GM19468 (cell line): Measurements from ENCODE around the gene HAGHL.
"Not testable (repeated sequence)": the region's sequence is repeated elsewhere in the genome, so short reads cannot be mapped to it uniquely, and the experiment has no call there.

Experiments
- ATAC-seq: cut with Tn5 transposase; IDR thresholded peaks from one replicate; pipeline ENCODE4 v1.9.1; 2021; ENCODE audit warnings: mild to moderate bottlenecking, moderate library complexity, moderate number of reproducible peaks; ENCODE audit not compliant: unreplicated experiment; ENCODE audit errors: extremely low read depth

The HAGHL gene

DNA sequence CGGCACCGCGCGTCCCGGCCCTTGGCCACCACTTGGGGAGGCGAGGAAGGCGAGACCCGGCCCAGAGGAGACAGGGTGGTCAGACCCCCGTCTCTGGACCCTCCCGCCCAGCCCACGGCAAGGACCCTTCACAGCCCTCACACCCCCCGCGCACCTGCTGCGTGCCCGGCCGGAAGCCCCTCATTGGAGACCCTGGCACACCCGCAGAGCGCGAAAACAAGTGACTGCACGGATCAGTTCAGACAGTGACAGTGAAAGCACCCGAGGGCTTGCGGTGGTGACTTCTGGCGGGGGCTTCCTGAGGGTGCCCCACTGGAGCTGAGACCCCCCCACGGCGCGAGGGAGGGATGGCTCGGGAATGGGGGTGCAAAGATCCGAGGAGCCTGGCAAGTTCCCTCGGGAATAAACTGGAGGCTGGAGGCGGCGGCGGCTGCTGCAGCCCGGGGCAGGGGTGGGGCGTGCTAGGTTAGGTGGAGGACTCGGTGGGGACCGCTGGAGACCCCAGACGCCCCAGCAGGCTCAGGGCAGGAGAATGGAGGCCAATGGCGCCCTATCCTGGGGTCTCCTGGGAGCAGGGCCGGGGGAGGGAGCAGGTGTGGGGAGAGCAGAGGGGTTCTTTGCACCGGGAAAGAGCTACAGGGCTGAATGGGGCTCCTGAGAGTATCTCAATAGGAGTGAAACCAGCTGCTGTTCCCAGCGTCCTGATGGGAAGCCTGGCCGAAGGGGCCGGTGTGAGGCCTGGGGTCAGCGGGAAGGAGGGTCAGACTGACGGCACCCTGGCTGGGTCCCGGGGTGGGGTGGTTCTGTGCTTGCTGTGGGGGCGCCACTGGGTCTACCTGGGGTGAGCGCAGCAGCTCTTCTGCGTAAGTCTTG is 20.5 kb upstream of the HAGHL start:
- no peak for ATAC-seq

- ATAC-seq = no peak
Measured at GRCh38 chr16:707062-707538, 19.8 kb upstream of the HAGHL start.

DNA sequence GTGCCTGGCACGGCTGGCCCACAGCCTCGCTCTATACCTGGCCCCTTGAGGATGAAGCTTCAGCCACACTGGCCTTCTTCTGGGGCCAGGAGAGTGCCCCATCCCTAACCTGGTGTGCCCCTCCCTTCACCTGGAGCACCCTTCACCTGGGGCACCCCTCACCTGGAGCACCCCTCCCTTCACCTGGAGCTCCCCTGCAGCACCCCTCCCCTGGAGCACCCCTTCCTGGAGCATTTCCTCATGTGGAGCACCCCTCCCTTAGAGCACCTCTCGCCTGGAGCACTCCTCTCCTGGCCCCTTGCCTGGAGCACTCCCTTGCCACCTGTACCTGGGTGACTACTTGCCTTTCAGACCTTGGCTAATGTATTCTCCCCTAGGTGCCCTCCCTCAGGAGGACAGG is 18.9 kb upstream of the HAGHL start:
- no peak for ATAC-seq

- ATAC-seq = no peak
Measured at GRCh38 chr16:708959-709358, 17.9 kb upstream of the HAGHL start.

- ATAC-seq = no peak
Measured at GRCh38 chr16:709566-710499, 17.1 kb upstream of the HAGHL start.

DNA sequence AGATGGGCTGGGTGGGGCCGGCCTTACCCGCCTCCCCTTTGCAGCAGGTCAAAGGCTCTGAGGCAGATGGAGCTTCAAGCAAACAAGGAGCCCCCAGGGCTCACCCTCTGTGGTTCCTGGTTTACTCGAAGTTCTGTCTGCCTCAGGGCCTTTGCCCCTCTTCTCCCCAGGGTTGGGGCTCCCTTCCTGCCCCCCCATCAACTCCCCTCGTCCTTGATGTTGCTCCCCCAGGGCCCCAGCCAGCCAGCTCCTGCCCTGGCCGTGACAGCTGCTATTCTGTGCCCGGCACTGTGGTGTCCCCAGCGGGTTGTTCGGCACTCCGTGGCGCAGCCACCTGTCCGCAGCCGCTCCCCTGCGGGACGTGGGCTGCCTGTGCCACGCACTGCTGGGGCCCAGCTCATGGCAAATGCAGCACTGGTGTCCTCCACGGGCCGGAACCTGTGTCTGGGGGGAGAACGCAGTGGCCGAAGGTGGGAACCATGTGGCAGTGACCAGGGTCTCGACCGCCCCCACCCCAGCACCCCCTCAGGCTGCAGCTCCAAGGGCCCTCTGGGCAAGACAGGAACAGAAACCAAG is 16.3 kb upstream of the HAGHL start:
- ATAC-seq = no peak

DNA sequence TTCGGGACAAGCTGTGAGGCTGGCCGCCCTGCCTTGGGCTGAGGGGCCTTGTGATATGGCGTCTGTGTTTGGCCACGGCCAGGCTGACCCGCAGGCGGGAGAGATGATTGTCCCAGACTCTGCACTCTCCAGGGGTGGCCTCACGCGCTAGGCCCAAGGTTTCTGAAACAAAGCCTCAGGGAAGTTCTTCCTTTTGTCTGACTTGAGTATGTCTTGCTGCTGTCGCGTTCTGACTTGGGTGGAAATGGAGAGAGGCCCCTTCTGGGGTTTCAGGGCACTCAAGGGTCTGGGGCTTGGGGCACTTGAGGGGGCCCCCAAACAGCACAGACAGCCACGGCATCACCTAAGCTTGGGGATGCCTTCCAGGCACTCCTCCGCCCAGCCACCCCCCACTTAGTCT is 15.8 kb upstream of the HAGHL start:
- no peak for ATAC-seq

GRCh38 chr16:711548-712320 is 15.2 kb upstream of the HAGHL start:
- ATAC-seq = no peak

GRCh38 chr16:712740-713250 is 14.1 kb upstream of the HAGHL start:
- ATAC-seq = not testable (repeated sequence)

DNA sequence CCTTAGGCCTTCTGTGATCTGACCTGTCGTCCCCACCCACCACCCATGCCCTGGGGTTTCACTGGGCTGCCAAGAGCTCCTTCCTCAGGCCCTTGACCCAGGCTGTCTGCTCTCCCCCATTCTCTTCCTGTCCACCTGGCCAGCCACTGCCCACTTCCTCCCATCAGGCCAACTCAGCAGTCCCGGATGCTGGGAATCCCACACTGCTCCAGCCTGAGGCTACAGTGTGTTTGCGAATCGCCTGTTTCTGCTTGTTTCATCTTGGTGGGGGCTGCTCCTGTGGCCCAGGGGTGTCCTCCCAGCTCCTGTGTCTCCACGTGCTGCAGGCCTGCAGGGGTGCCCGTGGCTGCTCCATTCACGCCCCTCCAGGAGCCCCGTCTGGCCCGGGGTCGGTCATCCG is 12.8 kb upstream of the HAGHL start:
- no peak for ATAC-seq

- ATAC-seq = no peak
Measured at GRCh38 chr16:714558-715476, 12.1 kb upstream of the HAGHL start, which contains the start of gene METRN. Gene METRN, plus strand, starts transcription at chr16:715118. Its CDS starts 172 bp downstream, at chr16:715290.

DNA sequence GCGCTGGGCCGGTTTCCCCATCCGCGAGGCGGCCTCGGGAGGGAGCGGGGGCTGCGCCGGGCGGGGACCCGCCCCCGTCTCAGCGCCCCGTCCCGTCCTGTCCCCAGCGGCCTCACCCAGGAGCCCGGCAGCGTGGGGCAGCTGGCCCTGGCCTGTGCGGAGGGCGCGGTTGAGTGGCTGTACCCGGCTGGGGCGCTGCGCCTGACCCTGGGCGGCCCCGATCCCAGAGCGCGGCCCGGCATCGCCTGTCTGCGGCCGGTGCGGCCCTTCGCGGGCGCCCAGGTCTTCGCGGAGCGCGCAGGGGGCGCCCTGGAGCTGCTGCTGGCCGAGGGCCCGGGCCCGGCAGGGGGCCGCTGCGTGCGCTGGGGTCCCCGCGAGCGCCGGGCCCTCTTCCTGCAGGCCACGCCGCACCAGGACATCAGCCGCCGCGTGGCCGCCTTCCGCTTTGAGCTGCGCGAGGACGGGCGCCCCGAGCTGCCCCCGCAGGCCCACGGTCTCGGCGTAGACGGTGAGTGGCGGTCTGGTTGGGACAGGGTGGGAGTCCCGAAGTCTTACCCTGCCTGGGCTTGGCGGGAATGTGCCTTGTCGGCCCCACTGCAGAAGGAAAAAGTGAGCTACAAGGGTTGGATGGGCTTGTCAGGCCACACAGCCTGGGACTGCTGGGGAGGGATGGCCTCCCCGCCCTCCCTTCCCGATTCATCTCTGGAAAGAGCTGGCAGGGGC is 11.3 kb upstream of the HAGHL start:
- ATAC-seq = no peak

- ATAC-seq = no peak
Measured at GRCh38 chr16:716200-716568, 10.7 kb upstream of the HAGHL start.

- ATAC-seq = no peak
Measured at GRCh38 chr16:716768-717325, 10.1 kb upstream of the HAGHL start.

GRCh38 chr16:717450-718245 is 9.3 kb upstream of the HAGHL start:
- no peak for ATAC-seq

- no peak for ATAC-seq
Measured at GRCh38 chr16:718389-718788, 8.5 kb upstream of the HAGHL start.

- no peak for ATAC-seq
Measured at GRCh38 chr16:718922-719321, 8.0 kb upstream of the HAGHL start.
